Measurements from ENCODE around the gene CHST8.
"Not testable (repeated sequence)": the region's sequence is repeated elsewhere in the genome, so short reads cannot be mapped to it uniquely, and the experiment has no call there.

CHST8 gene

GRCh38 chr19:33660410-33661124, 38.8 kb downstream of the CHST8 start:
- no peak overlapping the region for H3K4me3 ChIP-seq (ENCODE audit: low read depth, low read length)
- TF ChIP-seq, protein P1, sequence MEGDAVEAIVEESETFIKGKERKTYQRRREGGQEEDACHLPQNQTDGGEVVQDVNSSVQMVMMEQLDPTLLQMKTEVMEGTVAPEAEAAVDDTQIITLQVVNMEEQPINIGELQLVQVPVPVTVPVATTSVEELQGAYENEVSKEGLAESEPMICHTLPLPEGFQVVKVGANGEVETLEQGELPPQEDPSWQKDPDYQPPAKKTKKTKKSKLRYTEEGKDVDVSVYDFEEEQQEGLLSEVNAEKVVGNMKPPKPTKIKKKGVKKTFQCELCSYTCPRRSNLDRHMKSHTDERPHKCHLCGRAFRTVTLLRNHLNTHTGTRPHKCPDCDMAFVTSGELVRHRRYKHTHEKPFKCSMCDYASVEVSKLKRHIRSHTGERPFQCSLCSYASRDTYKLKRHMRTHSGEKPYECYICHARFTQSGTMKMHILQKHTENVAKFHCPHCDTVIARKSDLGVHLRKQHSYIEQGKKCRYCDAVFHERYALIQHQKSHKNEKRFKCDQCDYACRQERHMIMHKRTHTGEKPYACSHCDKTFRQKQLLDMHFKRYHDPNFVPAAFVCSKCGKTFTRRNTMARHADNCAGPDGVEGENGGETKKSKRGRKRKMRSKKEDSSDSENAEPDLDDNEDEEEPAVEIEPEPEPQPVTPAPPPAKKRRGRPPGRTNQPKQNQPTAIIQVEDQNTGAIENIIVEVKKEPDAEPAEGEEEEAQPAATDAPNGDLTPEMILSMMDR (IDR thresholded peaks at IDR 0.05; ENCODE audit: borderline replicate concordance, insufficient read depth, low read depth, low read length), result no peak

DNA sequence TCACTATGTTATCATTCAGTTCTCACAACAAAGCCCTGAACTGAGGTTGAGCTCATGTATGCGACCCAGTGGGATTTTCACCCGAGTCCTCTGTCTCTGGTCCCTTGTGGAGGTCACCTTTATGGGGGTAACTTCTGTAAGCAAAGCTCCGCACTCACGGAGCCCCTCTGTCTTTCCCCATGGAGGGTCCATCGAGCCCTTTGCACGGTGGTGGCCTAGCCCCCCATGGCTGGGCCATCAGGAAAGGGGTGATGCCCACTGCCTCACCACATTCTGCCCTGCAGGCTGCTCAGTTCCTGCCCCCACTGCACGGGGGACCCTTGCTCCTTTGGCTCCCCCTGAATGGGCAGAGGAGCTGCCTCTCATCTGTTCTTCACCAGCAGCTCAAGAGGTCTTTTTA, 39.6 kb downstream of the CHST8 start:
- TF ChIP-seq, protein P1 (IDR thresholded peaks at IDR 0.05; ENCODE audit: borderline replicate concordance, insufficient read depth, low read depth, low read length), result no peak
- H3K4me3 ChIP-seq (ENCODE audit: low read depth, low read length), result no peak overlapping the region

DNA sequence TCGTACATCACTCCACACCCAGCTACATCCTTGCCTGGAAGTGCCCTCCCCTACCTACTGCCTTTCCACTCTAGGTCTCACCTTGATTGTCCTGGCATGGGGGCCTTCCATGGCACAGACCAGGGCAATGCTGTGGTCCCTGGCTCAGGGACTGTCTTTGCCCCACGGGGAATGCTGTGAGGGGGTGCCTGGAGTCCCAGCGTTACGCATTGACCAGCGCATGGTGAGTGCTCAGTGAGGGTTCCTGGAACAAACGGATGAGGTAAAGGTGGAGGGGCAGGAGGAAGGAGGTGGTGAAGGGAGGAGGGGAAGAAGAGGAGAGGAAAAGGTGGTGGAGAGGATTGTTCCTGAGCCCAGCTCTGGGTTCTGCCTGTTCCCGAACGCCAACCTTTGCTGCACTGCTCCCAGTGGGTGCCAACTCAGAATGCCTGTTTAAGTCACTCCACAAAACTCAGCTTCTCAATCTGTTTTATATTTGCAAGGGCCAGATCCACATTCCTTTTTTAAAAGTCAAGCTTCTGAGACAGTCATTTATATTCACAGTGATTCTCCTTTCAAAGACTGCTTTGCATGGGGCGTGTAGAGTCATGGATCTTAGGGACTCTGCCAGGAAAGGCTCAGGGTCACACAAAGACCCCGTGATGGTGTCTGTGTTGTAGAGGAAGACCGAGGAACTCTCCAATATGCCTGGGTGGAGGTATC, 40.8 kb downstream of the CHST8 start:
- H3K4me3 ChIP-seq (ENCODE audit: low read depth, low read length), result no peak overlapping the region
- TF ChIP-seq, protein P1 (IDR thresholded peaks at IDR 0.05; ENCODE audit: borderline replicate concordance, insufficient read depth, low read depth, low read length), result no peak

DNA sequence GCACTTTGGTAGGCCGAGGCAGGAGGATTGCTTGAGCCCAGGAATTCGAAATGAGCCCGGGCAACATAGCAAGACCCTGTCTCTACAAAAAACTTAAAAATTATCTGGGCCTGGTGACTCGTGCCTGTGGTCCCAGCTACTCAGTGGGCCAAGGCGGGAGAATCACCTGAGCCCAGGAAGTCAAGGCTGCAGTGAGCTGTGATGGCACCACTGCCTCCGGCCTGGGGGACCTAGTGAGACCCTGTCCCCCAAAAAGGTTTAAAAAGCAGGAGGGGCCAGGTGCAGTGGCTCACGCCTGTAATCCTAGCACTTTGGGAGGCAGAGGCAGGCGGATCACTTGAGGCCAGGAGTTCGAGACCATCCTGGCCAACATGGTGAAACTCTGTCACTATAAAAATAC, 41.6 kb downstream of the CHST8 start:
- not testable (repeated sequence) for H3K4me3 ChIP-seq (ENCODE audit: low read depth, low read length)

DNA sequence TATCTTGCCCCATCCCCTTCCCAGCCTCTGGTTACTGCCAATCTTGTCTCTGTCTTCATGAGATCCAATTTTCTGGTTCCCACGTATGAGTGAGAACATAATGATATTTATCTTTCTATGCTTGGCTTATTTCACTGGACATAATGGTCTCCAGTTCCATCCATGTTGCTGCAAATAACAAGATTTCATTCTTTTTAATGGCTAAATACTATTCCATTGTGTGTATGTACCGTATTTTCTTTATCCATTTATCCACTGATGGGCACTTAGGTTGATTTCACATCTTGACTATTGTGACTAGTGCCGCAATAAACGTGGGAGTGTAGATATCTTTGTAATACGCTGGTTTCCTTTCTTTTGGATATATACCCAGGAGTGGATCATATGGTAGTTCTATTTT, 43.0 kb downstream of the CHST8 start:
- TF ChIP-seq, protein P1 (IDR thresholded peaks at IDR 0.05; ENCODE audit: borderline replicate concordance, insufficient read depth, low read depth, low read length), result no peak
- no peak overlapping the region for H3K4me3 ChIP-seq (ENCODE audit: low read depth, low read length)

DNA sequence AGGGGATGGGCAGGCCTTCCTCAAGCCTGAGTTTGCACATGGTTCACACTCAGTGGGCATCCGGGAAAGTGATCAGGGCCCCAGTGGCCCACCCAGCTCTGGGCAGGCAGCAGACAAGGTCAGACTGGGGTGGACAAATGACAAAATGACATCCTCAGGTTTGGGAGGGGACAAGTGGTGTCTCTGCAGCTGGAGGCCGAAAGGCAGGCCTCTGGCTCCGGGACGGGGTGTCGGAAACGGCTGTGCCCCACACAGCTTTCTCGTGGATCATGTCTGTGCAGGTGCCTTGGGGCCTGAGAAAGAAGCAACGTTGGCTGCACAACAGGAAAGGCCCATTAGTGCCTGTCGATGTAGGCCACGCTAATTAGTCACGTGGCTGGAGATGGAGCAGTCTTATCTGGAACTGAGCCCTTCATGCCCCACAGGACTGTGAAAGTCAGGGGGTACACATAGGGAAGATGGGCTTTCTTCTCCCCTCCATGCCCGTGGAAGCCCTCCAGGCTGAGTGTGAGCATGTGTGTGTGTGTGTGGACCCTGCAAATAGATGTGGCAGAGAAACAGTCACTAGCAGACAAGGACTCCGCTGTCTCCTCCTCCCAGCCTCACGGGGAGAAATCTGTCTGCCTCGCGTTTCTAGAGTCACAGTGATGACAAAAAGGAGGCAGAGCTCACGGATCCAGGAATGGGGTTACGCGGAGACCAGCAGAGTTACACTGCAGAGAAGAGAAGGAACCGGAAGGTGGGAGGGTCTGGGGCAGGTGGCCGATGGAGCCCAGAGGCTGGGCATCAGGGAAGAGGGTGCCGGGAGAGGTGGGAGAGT, 44.2 kb downstream of the CHST8 start:
- H3K4me3 ChIP-seq (ENCODE audit: low read depth, low read length), result no peak overlapping the region

DNA sequence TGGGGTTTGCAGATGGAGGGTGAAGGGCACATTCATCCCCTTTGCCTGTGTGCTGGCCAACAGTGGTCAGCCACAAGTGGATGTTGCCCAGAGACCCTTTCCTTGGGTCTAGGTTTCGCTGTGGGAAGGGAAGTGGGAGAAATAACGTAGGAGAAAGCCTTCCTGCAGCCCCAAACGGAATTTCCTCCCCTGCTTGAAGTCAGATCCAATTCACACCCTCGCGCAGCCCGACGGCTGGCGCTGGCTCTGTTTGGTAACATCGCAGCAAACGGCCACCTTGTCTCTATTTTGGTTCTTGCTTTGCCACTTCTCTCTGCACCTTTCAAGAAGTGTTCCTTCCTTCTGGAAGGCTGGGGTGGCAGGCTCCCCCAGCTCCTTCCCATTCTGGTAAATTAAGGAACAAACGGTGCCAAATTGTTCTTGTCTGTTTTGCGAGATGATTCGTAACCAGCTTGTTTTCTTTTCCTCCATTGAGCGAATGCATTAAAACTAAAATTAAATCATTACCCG, 45.4 kb downstream of the CHST8 start:
- TF ChIP-seq, protein P1 (IDR thresholded peaks at IDR 0.05; ENCODE audit: borderline replicate concordance, insufficient read depth, low read depth, low read length), result no peak
- no peak overlapping the region for H3K4me3 ChIP-seq (ENCODE audit: low read depth, low read length)

More for the DNA sequence above, 44.2 kb downstream of the CHST8 start:
- TF ChIP-seq, protein P1 (IDR thresholded peaks at IDR 0.05; ENCODE audit: borderline replicate concordance, insufficient read depth, low read depth, low read length), result no peak

Measured in GM12875 (cell line).